Duodenal mucosa (tissue), 2 donors: ENCODE measurements around the gene TRERF1.
A peak's percentile ranks its signal among the peaks of the same experiment; 100 is the strongest.

Experiments
- H3K27ac ChIP-seq: one replicate; pipeline ENCODE4 v1.7.0; 2013; ENCODE audit warnings: low read depth, low read length
- H3K27me3 ChIP-seq, 2 donors: one replicate each; pipeline ENCODE4 v1.7.0; 2013; ENCODE audit warnings: low read length in 2 of 2, control low read depth in 1 of 2; ENCODE audit not compliant: insufficient read depth in 2 of 2, control insufficient read depth in 1 of 2
- H3K36me3 ChIP-seq, 2 donors: one replicate each; pipeline ENCODE4 v1.7.0; 2013; ENCODE audit warnings: low read length in 2 of 2, control low read depth in 1 of 2; ENCODE audit not compliant: insufficient read depth in 2 of 2, control insufficient read depth in 1 of 2
- H3K4me1 ChIP-seq, 2 donors: one replicate each; pipeline ENCODE4 v1.7.0; 2013; ENCODE audit warnings: low read length in 2 of 2, control low read depth in 1 of 2; ENCODE audit not compliant: insufficient read depth in 2 of 2, control insufficient read depth in 1 of 2
- H3K4me3 ChIP-seq, 2 donors: one replicate each; pipeline ENCODE4 v1.7.0; 2013; ENCODE audit warnings: low read length in 2 of 2, low read depth in 1 of 2
- H3K9ac ChIP-seq, 2 donors: one replicate each; pipeline ENCODE4 v1.7.0; 2013; ENCODE audit warnings: low read length in 2 of 2, low read depth in 1 of 2
- H3K9me3 ChIP-seq, 2 donors: one replicate each; pipeline ENCODE4 v1.7.0; 2013; ENCODE audit warnings: low read length in 2 of 2, control low read depth in 1 of 2; ENCODE audit not compliant: control insufficient read depth in 1 of 2

Gene TRERF1

GRCh38 chr6:42440027-42440426 is 11.7 kb downstream of the TRERF1 start:
- Histone ChIP-seq H3K4me1 (peaks cover 0 to 14% of the 10 kb centered on the region in 2 donors), H3K9ac (no peak overlapping the region), H3K9me3 (no peaks in the 10 kb centered on the region), H3K27ac (no peak overlapping the region), H3K27me3 (no peaks in the 10 kb centered on the region), H3K4me3 (no peak overlapping the region), H3K36me3 (no peaks in the 10 kb centered on the region)

- Histone ChIP-seq H3K36me3 (peaks cover 0 to 5% of the 10 kb centered on the region in 2 donors), H3K27me3 (no peaks in the 10 kb centered on the region), H3K4me3 (no peak overlapping the region), H3K9me3 (peaks cover 7 to 9% of the 10 kb centered on the region in 2 donors), H3K9ac (no peak overlapping the region), H3K27ac (no peak overlapping the region), H3K4me1 (peaks cover 0 to 14% of the 10 kb centered on the region in 2 donors)
These were observed 14.9 kb downstream of the TRERF1 start for GRCh38 chr6:42436825-42437224.

GRCh38 chr6:42434237-42434636 is 17.5 kb downstream of the TRERF1 start:
- peaks cover under 1 to 10% of the 10 kb centered on the region in 2 donors for H3K4me1 ChIP-seq
- peaks cover 0 to 5% of the 10 kb centered on the region in 2 donors for H3K36me3 ChIP-seq
- H3K9ac ChIP-seq, result no peak overlapping the region
- H3K27me3 ChIP-seq, result no peaks in the 10 kb centered on the region
- H3K4me3 ChIP-seq, result no peak overlapping the region
- no peak overlapping the region for H3K27ac ChIP-seq
- H3K9me3 ChIP-seq, result peaks cover 7 to 9% of the 10 kb centered on the region in 2 donors

DNA sequence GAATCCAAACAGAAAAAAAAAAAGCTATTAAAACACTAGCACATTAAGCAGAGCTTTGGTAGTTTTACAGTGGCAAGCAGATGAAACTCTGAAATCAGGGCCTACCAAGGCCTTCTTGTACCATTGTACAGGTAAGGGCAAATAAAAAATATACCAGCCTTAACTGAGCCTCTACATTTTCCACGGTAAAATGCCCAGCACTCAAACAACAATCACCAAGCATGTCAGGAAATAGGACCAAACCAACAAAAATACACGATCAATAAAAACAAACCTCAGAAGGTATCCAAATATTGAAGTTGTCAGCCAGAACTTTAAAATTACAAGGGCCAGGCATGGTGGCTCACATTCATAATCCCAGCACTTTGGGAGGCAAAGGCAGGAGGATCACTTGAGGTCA is 18.3 kb downstream of the TRERF1 start:
- Histone ChIP-seq H3K4me3 (no peak overlapping the region), H3K27ac (no peak overlapping the region), H3K9ac (no peak overlapping the region), H3K27me3 (no peaks in the 10 kb centered on the region), H3K36me3 (peaks cover 0 to 5% of the 10 kb centered on the region in 2 donors), H3K4me1 (peaks cover 9 to 14% of the 10 kb centered on the region in 2 donors), H3K9me3 (peaks cover 7 to 9% of the 10 kb centered on the region in 2 donors)

DNA sequence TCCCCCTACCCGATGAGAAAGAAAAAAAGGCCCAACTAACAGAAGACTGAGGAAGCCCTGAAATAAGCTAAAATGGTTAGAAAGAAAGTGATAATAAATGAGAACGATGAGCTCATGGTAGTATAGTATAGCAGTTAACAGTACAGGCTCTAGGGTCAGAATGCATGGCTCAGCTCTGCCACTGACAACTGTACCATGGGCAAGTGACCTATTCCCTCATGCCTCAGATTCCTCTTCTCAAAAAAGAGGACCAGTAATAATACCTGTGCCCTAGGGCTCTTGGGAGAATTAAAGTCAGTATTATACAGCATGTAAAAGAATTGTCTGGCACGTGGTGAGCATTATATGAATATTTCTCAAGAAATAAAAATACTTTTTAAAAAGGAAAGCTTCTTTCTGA is 19.8 kb downstream of the TRERF1 start:
- Histone ChIP-seq H3K27me3 (no peaks in the 10 kb centered on the region), H3K4me3 (no peak overlapping the region), H3K27ac (no peak overlapping the region), H3K36me3 (peaks cover 0 to 5% of the 10 kb centered on the region in 2 donors), H3K9ac (no peak overlapping the region), H3K9me3 (peaks cover 7 to 9% of the 10 kb centered on the region in 2 donors), H3K4me1 (peaks cover 16 to 21% of the 10 kb centered on the region in 2 donors)

DNA sequence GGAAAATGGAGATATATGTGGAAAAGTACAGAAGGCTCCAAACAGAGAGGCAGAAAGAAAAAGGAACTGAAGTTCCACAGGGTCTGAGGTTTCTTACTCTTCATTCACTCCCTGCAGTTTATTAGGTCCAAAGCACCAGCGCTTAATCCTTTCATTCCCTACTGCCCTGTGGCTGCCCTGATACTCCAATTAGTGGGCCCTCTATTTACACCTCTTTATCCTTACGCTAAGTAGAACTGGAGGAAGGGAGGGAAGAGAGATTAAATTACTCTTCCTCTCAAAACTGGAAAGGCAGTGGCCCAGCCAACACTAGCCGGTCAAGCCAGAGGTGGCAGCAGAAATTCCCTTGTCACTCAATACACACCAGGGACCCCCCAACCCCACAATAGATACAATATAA is 20.4 kb downstream of the TRERF1 start:
- Histone ChIP-seq H3K27ac (no peak overlapping the region), H3K4me3 (no peak overlapping the region), H3K4me1 (peaks cover 16 to 21% of the 10 kb centered on the region in 2 donors), H3K9ac (no peak overlapping the region), H3K9me3 (peaks cover 7 to 9% of the 10 kb centered on the region in 2 donors), H3K27me3 (no peaks in the 10 kb centered on the region), H3K36me3 (peaks cover 0 to 5% of the 10 kb centered on the region in 2 donors)

- H3K27me3 ChIP-seq, result no peaks in the 10 kb centered on the region
- peaks cover 7 to 9% of the 10 kb centered on the region in 2 donors for H3K9me3 ChIP-seq
- peaks cover 26 to 27% of the 10 kb centered on the region in 2 donors for H3K4me1 ChIP-seq
- no peak overlapping the region for H3K9ac ChIP-seq
- no peak overlapping the region for H3K4me3 ChIP-seq
- H3K36me3 ChIP-seq, result peaks cover 0 to 5% of the 10 kb centered on the region in 2 donors
- H3K27ac ChIP-seq, result no peak overlapping the region
These were observed 21.9 kb downstream of the TRERF1 start for GRCh38 chr6:42429836-42430235.

GRCh38 chr6:42429042-42429585 is 22.6 kb downstream of the TRERF1 start:
- Histone ChIP-seq H3K27me3 (no peaks in the 10 kb centered on the region), H3K4me1 (peaks cover 31 to 34% of the 10 kb centered on the region in 2 donors), H3K9me3 (peaks cover 5 to 8% of the 10 kb centered on the region in 2 donors), H3K9ac (no peak overlapping the region), H3K27ac (no peak overlapping the region), H3K4me3 (peak overlapping the region in 1 of 2 donors; percentile 9), H3K36me3 (peaks cover 0 to 4% of the 10 kb centered on the region in 2 donors)

DNA sequence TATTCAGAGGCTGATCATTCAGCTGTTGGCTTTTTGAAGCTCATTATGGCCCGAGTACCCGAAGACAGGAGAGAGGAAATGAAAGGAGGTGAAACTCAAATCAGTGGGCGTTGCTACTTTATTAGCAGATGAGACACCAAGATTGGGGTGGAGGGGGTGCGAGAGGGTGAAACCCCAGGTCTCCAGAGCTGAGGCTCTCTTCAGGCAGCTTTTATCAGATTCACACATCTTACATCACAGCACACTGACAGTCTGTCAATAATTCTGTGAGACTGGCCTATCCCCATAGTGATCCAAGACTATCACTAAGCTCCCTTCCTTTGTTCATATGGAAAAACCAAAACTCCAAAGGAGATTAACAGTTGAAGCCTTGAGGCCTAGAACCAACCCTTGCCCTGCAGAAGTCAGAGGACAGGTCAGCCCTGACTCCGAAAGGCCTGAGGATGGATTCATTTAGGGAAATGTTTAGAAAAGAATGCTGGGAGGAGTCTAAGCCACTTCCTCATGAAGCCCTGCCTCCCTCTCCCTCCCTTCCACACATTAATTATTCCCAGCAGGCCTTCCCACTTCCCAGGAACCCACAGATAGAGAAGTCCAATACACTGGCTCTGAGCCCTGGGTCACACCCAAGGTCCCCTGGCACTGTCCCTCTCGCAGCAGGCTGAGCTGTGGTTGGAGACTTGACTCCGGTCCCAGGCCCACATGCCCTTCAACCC is 23.2 kb downstream of the TRERF1 start:
- H3K27ac ChIP-seq, result no peak overlapping the region
- H3K9ac ChIP-seq, result no peak overlapping the region

GRCh38 chr6:42427871-42428270 is 23.9 kb downstream of the TRERF1 start:
- Histone ChIP-seq H3K27ac (no peak overlapping the region), H3K27me3 (no peaks in the 10 kb centered on the region), H3K36me3 (no peaks in the 10 kb centered on the region), H3K9me3 (no peaks in the 10 kb centered on the region), H3K4me3 (no peak overlapping the region), H3K9ac (no peak overlapping the region), H3K4me1 (peaks cover 31 to 37% of the 10 kb centered on the region in 2 donors)

More for the DNA sequence above, 23.2 kb downstream of the TRERF1 start:
- Histone ChIP-seq H3K27me3 (no peaks in the 10 kb centered on the region), H3K36me3 (no peaks in the 10 kb centered on the region), H3K9me3 (peaks cover 0 to 2% of the 10 kb centered on the region in 2 donors), H3K4me1 (peaks cover 31 to 37% of the 10 kb centered on the region in 2 donors), H3K4me3 (peak overlapping the region in 1 of 2 donors; percentile 9)
